Non-pigmented ciliary epithelial cell (primary cell): ENCODE data around the gene SYNJ2.
A peak's percentile ranks its signal among the peaks of the same experiment; 100 is the strongest.
"Not testable (repeated sequence)": the region's sequence is repeated elsewhere in the genome, so short reads cannot be mapped to it uniquely, and the experiment has no call there.

Experiments used
- DNase-seq: peaks from one replicate; pipeline ENCODE4 v3.0.0-alpha.2; 2010; ENCODE audit warnings: low read depth

SYNJ2 gene

GRCh38 chr6:157954150-157955117 lies 27.2 kb upstream of the SYNJ2 start:
- no peak for DNase-seq

- no peak for DNase-seq
These were observed 26.0 kb upstream of the SYNJ2 start for GRCh38 chr6:157955675-157956074.

GRCh38 chr6:157956171-157956730 lies 25.4 kb upstream of the SYNJ2 start:
- no peak for DNase-seq

- no peak for DNase-seq
These were observed 22.0 kb upstream of the SYNJ2 start for GRCh38 chr6:157959451-157960227.

DNA sequence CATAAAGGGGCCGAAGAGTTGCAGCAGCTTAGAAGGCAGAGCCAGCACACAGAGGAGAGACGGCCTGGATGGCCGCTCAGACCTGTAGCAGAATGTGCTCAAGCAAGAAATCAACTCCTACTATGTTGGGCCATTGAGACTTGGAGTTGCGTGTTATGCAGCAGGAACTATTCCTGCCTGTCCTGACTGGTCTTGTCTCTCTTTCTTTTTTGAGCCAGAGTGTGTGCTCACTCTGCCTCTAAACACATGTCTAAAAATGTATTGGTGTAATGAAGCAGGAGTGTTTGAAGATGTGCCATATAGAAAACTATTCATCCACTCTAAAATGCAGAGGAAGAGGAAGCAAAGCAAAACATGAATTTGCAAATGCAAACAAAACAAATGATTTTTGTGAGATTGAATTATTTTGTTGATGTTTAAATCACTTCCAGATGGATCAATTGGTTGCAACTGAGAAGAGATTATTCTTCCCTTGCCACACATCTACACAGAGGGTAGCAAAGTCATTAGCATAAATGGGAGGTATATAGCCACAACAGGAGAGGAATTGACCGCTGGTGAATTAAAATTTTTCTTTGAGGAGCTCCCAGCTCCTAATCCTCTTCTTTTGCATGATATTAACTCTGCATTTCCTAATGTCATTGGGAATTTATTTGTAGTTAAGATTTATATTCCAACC lies 20.4 kb upstream of the SYNJ2 start:
- no peak for DNase-seq

DNA sequence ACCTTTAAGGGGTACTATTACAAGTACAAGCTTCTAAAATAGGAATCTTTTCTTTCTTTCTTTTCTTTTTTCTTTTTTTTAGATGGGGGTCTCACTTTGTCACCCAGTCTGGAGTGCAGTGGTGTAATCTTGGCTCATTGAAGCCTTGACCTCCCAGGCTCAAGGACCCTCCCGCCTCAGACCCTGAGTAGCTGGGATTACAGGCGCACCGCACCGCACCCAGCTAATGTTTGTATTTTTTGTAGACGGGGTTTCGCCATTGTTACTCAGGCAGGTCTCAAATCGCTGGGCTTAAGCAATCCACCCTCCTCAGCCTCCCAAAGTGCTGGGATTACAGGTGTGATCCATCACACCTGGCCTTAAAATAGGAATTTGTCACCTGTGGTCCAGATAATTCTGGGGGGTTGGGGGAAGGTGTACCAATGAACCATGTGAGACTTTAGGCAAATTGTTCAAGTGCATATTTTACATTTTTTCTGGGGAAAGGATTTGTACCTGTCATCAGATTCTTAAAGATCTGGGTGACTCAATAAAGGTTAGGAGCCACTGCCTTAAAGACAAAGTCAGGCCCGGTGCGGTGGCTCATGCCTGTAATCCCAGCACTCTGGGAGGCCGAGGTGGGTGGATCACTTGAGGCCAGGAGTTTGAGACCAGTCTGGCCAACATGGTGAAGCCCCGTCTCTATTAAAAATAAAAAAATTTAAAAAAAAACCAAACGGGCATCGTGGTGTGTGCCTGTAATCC lies 19.7 kb upstream of the SYNJ2 start:
- no peak for DNase-seq

GRCh38 chr6:157962601-157963302 lies 18.9 kb upstream of the SYNJ2 start:
- DNase-seq, result peak; percentile 53

DNA sequence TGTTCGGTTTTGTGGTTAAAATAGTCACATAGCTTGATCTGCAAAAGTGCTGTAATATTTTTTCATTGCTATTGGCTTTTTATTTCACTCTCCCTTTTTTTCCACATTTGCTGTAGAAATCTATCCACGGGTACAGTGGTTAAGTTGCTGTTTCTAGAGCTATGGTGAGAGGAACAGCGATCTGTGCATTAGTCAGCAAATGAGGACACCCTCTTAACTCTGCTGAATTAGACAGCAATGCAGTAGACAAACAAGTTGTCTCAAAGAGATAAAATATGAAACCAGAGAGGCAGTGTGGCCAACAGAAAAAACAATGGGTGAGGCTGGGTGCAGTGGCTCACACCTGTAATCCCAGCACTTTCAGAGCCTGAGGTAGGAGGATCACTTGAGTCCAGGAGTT lies 17.6 kb upstream of the SYNJ2 start:
- DNase-seq, result no peak

GRCh38 chr6:157965387-157965786 lies 16.3 kb upstream of the SYNJ2 start:
- DNase-seq, result no peak

DNA sequence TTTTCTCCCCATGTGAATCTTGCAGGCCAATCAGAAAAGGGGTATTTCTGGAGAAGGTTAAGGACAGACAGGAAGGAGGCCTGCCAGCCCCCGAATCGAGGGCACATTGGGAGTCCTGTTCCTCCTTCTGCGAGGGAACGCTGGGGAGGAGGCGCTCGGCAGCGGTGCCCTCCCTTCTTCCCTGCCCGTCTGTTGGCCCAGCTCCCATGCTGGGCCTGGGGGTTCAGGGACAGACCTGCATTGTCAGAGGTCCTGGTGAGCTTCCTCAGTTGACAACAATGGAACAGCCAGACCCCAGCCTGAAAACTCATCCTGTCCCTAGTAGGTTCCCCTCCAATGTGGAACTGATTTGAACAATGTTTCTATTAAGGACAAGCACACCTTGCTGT lies 15.1 kb upstream of the SYNJ2 start:
- DNase-seq, result no peak

DNA sequence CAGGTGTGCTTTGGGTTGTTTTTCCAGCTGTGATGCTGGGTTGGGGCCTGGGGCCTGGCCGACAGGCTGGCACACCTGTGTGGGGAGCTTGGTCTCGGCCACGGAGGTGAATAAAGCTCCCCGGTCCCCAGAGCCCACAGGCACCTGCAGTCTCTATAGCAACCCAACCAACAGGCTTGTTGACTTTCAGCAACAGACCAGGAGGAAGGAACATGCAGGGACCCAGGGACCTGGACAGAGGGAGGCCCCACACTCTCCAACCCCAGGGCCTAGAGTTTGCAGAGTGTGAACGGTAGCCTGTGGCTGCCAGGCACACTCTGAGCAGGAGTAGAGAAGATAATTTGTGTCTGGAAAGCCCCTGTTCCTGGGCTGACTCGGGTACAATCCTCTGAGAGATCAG lies 14.6 kb upstream of the SYNJ2 start:
- no peak for DNase-seq

DNA sequence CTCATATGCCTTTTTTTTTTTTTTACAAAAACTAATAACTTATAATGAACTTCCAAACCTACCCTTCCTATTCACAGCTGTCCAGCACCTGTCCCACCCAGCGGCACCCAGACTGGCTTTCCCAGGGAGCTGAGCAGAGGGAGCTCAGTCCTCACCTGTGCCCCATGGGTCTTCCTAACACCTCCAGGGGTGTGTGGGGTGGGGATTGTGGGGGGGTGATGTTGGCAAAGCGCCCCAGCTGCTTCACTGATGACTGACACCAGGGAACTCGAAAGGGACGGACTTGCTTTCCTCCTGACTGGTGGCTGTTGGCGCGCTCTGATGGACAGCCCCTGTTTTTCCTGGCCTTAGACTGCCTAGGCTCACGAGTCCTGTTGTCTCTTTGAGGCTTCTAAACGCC lies 14.2 kb upstream of the SYNJ2 start:
- DNase-seq, result no peak

DNA sequence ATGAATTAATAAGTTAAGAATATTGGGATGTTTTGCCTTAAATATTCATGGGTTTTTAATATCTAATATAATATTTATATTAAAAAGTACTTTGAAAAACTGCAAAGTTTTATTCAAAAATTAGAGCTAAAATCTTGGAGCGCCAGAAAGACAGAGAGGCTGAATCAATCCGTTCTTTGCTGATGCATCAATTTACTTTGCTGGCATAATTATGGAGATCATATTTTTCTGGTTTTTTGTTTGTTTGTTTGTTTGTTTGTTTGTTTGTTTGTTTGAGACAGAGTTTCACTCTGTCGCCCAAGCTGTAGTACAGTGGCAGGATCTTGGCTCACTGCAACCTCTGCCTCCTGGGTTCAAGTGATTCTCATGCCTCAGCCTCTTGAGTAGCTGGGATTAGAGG lies 9.5 kb upstream of the SYNJ2 start:
- not testable (repeated sequence) for DNase-seq

- no peak for DNase-seq
These were observed 7.2 kb upstream of the SYNJ2 start for GRCh38 chr6:157974341-157974894.

- DNase-seq, result no peak
These were observed 6.7 kb upstream of the SYNJ2 start for GRCh38 chr6:157974967-157975366.

- DNase-seq, result no peak
These were observed 6.2 kb upstream of the SYNJ2 start for GRCh38 chr6:157975456-157975855.

DNA sequence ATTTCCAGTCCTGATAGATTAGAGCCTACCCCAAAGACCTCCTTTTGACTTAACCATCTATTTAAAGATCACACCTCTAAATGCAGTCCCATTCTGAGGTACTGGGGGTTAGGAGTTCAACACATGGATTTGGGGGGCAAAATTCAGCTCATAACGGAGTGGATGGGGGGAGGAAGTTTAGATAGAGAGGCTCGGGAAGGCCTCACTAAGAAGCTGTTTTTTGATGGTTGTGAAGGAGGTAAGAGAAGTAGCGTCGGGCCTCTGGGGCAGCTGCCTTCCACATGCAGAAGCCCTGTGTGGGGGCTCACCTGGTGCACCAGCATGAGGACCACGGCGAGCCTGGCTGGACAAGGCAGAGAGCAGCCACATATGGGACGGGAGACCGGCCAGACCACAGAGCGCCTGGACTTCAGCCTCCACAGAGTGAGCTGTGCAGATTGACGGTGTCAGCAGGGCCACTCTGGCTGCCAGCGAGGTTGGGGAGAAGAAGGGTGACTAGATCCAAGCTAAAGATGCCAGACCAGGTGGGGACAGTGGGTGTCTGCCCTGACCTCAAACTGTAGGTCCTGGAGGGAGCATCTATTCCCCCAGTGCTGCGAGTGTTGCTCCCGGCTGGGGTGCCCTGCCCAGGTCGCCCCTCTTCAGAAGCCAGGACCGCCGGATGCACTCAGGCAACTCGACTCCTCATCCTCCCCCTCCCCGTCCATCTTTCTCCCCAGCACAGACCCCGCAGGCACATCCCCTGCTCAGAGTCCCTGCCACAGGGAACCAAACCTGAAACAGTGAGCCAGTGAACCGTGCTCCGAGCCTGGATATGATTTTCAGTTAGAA lies 5.1 kb upstream of the SYNJ2 start:
- DNase-seq, result no peak

DNA sequence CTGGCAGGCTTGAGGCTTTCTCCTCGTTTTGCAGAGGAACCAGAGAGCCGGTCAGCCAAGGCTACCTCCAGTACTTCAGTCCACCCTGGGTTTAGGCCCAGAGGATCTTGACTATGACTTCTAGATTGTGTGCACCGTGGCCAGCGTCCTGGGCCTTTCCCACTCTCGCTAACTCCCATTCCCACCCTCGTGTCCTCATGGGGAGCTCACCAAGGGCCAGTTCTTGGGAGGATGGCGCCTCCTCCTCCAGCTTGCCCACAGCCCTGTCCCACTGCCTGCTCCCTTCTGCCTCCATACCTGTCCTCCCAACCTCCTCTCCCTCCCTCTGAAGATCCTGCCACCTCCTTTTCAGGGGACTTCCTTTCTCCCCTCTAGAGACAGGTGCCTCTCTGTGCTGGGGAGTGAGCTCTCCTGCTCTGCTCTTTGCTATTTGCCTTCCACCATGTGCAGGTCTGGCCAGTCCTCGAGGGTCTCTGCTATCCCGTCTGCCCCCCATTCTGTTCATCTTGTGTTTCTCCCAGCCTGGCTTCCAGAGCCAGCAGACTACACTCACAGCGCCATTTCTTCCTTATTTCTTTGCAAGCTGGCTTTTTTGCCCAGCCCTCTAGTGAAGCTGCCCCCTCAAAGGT lies 4.4 kb upstream of the SYNJ2 start:
- DNase-seq, result no peak
